ENCODE measurements around the gene FAM53B.

Gene FAM53B

DNA sequence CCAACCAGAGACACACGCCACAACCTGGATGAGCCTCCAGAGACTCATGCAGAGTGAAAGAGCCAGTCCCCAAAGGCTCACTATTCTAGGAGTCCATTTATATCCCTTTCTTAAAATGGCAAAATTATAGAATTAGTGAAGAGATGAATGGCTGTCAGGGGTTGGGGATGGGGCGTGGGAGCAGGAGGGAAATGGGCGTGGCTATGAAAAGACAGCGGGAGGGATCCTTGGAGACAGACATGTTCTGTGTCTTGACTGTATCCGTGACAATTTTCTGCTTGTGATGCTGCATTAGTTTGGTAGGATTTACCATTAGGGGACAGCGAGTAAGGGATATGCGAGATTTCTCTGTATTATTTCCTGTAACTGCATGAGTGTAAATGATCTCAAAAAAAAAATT is 33.0 kb downstream of the FAM53B start:
- peak overlapping the region; percentile 62 for H3K4me2 ChIP-seq
- H3K9me3 ChIP-seq, result no peaks in the 10 kb centered on the region
- peaks cover 99% of the 10 kb centered on the region for H3K4me1 ChIP-seq
- H4K20me1 ChIP-seq, result peaks cover 100% of the 10 kb centered on the region
- H3K27me3 ChIP-seq, result no peaks in the 10 kb centered on the region
- H3K4me3 ChIP-seq, result no peak overlapping the region
- no peak for TF ChIP-seq Cebpa-rat (IDR thresholded peaks at IDR 0.05)
- H3K9ac ChIP-seq, result no peak overlapping the region
- peaks cover 19% of the 10 kb centered on the region for H3K36me3 ChIP-seq
- H3K27ac ChIP-seq, result no peak overlapping the region

DNA sequence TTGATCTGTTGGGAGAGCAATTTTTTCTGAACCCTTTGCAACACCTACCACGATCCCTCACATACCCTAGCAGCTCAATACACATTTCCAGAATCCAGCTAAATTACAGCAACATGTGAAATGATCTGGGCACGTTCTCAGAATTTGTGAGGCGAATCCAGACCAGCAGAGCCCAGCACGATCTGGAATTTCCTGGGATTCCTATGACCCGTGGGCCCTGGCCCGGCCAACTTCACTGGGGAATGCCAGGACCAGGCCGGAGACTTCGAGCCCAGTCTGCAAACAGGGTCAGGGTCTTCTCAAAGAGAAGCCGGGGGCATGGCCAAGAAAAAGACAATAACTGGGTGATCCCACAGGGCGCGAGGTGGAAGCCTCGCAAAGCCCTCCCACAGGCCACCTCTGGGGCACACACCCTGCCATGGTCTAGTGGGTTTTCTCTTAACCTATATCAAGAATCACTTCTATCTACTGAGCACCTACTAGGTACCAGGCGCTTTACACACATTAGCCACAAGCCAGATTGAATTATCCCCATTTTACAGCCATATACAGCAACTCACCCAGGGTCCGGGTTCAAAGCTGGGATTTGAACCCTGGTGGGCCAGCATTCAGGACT is 33.8 kb downstream of the FAM53B start:
- Histone ChIP-seq H3K4me1 (peaks cover 99% of the 10 kb centered on the region), H3K36me3 (peaks cover 26% of the 10 kb centered on the region), H3K4me3 (no peak overlapping the region), H3K9ac (no peak overlapping the region), H3K4me2 (peak overlapping the region; percentile 62), H3K27me3 (no peaks in the 10 kb centered on the region), H3K9me3 (no peaks in the 10 kb centered on the region), H3K27ac (peak overlapping the region; percentile 28; the same call in 1 of the 2 replicates), H4K20me1 (peaks cover 100% of the 10 kb centered on the region)
- no peak for TF ChIP-seq Cebpa-rat (IDR thresholded peaks at IDR 0.05)

DNA sequence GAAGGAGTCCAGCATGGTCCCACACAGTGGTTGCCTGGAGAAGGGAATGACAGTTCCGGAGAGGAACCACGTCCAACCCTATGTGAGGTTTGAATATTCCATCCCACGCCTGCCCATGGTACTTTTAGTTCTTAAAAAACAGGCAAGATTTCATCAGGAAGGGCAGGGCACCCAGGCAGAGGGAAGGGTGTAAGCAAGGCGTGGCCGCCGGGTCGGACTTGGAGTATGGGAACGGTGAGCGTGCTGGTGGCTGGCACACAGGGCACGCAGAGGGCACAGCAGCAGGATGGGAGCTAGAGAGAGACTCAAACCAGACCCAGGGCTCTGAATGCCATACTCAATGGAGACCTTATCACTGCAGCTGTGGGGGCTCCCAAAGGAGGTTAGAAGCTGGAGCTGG is 34.3 kb downstream of the FAM53B start:
- peaks cover 99% of the 10 kb centered on the region for H3K4me1 ChIP-seq
- peak overlapping the region; percentile 62 for H3K4me2 ChIP-seq
- no peak for TF ChIP-seq Cebpa-rat (IDR thresholded peaks at IDR 0.05)
- no peaks in the 10 kb centered on the region for H3K27me3 ChIP-seq
- peaks cover 31% of the 10 kb centered on the region for H3K36me3 ChIP-seq
- H3K4me3 ChIP-seq, result no peak overlapping the region
- H4K20me1 ChIP-seq, result peaks cover 100% of the 10 kb centered on the region
- no peaks in the 10 kb centered on the region for H3K9me3 ChIP-seq
- H3K9ac ChIP-seq, result no peak overlapping the region
- 0 out of 2 replicates have a peak overlapping the region, but pooled peaks have one; percentile 28 for H3K27ac ChIP-seq

DNA sequence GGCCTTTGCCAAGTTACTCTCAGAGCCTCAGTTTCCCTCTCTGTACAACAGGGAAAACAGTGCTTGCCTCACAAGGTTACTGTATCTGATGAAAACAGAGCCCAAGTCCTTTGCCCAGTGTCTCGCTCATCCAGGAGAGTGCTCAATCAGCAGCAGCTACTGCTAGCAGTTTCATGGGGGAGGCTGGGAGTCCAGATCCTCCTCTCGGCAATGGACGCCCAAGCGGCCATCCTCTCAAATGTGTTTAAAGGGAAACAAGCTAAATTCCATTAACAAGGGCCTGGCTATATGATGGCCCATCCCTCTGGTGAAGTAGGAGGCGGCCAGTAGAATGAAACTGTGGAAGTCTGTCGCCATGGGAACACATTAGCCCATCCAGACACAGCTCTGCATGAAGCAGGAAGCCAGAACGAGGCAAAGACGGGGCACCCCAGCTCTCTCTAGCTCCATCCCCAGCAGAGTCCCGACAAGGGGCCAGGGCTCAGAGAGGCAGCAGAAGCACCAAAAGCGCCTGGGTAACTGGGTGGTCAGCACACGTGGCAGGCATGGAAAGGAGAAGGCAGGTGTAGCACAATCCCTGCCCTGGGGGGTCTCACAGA is 35.2 kb downstream of the FAM53B start:
- peak overlapping the region; percentile 11; the same call in 1 of the 2 replicates for H3K9ac ChIP-seq
- H3K27me3 ChIP-seq, result no peaks in the 10 kb centered on the region
- no peak overlapping the region for H3K4me3 ChIP-seq
- no peaks in the 10 kb centered on the region for H3K9me3 ChIP-seq
- H3K4me2 ChIP-seq, result peak overlapping the region; percentile 62
- peaks cover 99% of the 10 kb centered on the region for H3K4me1 ChIP-seq
- H3K36me3 ChIP-seq, result peaks cover 40% of the 10 kb centered on the region
- peaks cover 100% of the 10 kb centered on the region for H4K20me1 ChIP-seq
- TF ChIP-seq Cebpa-rat (IDR thresholded peaks at IDR 0.05), result no peak
- H3K27ac ChIP-seq, result peak overlapping the region; percentile 37; the same call in 1 of the 2 replicates

DNA sequence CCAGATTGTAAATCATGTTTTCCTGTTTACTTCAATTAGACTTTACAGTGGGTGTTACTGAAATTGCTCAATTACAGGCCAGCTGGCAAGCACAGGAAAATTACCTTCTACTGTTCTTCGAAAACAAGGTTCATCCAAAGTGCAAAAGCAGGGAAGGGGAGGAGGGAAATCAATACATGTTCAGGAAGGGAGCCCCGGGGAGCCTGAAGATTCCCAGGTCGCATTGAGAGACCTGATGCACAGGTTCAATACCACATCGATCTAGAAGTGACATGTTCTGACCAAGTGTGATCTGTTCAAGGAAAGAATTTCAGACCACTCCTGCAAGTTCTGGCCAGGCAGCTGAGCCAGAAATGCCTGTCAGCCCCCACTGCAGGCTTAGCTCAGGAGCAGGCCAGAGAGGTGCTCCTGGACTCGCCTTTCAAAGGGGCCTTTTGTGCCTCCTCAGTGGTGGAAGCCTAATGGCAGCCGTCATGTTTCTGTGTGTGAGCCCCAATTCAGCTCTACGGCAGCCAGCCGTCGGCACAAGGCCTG is 35.9 kb downstream of the FAM53B start:
- H3K4me2 ChIP-seq, result peak overlapping the region; percentile 62; the same call in 1 of the 2 replicates
- no peak for TF ChIP-seq Cebpa-rat (IDR thresholded peaks at IDR 0.05)

DNA sequence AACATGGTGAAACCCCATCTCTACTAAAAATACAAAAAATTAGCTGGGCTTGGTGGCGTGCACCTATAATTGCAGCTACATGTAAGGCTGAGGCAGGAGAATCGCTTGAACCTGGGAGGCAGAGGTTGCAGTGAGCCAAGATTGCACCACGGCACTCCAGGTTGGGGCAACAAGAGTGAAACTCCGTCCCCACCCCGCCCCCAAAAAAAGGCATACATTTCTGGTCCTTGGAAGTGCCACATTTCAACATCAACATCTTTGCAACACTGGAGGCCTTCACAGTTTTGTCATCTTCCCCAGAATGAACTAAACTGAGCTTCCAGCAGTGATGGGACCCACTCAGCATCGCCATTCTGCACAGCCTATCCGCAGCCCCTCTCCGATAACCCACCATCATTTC is 36.6 kb downstream of the FAM53B start:
- Histone ChIP-seq H3K27ac (peak overlapping the region; percentile 27; the same call in 1 of the 2 replicates), H3K36me3 (peaks cover 54% of the 10 kb centered on the region), H3K9ac (no peak overlapping the region), H4K20me1 (peaks cover 100% of the 10 kb centered on the region), H3K27me3 (no peaks in the 10 kb centered on the region), H3K4me1 (peaks cover 99% of the 10 kb centered on the region), H3K4me2 (no peak overlapping the region), H3K4me3 (no peak overlapping the region), H3K9me3 (no peaks in the 10 kb centered on the region)
- TF ChIP-seq Cebpa-rat (IDR thresholded peaks at IDR 0.05), result no peak

More for the DNA sequence above, 35.9 kb downstream of the FAM53B start:
- Histone ChIP-seq H3K4me3 (no peak overlapping the region), H3K9ac (peak overlapping the region; percentile 11; the same call in 1 of the 2 replicates), H3K27me3 (no peaks in the 10 kb centered on the region), H4K20me1 (peaks cover 100% of the 10 kb centered on the region), H3K9me3 (no peaks in the 10 kb centered on the region), H3K27ac (peak overlapping the region; percentile 37; the same call in 1 of the 2 replicates), H3K4me1 (peaks cover 99% of the 10 kb centered on the region), H3K36me3 (peaks cover 47% of the 10 kb centered on the region)

DNA sequence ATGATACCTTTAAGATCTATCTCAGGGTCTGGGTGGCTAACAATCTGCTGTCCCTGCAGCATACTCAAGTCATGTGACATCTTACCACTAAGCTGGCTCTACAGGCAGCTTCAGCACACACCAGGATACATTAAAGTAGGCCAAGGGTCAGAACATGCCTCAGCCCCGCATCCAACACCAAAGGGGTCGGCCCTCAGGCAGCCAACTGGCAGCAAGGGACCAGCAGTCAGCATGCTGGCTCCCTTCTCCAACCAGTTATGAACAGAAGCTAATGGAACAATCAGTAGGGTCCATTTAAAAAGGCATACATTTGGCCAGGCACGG is 37.1 kb downstream of the FAM53B start:
- Histone ChIP-seq H3K4me2 (peak overlapping the region; percentile 90; the same call in 1 of the 2 replicates), H3K9ac (no peak overlapping the region), H3K4me1 (peaks cover 100% of the 10 kb centered on the region), H3K27me3 (no peaks in the 10 kb centered on the region), H4K20me1 (peaks cover 99% of the 10 kb centered on the region), H3K27ac (peak overlapping the region; percentile 27; the same call in 1 of the 2 replicates), H3K36me3 (peaks cover 57% of the 10 kb centered on the region), H3K9me3 (no peaks in the 10 kb centered on the region), H3K4me3 (no peak overlapping the region)
- no peak for TF ChIP-seq Cebpa-rat (IDR thresholded peaks at IDR 0.05)

DNA sequence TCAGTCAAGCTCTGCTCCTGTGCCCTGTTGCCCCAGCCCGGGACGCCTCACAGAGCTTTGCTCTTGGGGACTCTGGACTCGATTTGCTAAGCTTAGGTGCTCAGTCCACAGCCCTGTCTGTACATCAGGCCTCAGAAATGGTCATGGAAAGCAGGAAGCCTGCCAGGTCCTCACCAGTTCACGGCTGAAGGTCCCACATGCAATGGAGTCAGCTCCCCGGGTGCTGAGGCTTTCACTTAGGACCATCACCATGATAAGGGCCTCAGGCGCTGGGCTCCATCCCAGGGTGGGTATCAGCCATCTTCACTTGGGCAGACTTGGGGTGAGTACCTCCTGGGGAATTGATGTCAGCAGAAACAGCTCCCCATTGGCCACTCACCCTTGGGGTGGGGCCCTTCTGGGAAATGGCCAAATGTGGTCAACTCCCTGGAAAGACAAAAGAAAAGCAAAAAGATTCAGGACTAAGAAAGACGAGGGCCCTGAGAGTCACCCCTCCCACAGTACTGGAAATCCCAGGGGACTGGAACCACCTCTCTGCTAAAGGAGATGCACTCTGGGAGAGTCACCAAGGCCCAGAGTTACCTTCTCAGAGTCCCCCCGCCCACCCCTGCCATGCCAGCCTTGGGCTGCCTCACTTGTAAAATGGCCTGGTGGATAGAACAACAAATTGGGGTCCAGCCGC is 37.6 kb downstream of the FAM53B start:
- H3K9ac ChIP-seq, result peak overlapping the region; percentile 67; the same call in 1 of the 2 replicates
- TF ChIP-seq Cebpa-rat (IDR thresholded peaks at IDR 0.05), result no peak
- peak overlapping the region; percentile 86 for H3K27ac ChIP-seq
- peaks cover 94% of the 10 kb centered on the region for H4K20me1 ChIP-seq
- H3K9me3 ChIP-seq, result no peaks in the 10 kb centered on the region
- no peak overlapping the region for H3K4me3 ChIP-seq
- peaks cover 58% of the 10 kb centered on the region for H3K36me3 ChIP-seq
- H3K4me2 ChIP-seq, result peak overlapping the region; percentile 90
- peaks cover 100% of the 10 kb centered on the region for H3K4me1 ChIP-seq
- no peaks in the 10 kb centered on the region for H3K27me3 ChIP-seq

DNA sequence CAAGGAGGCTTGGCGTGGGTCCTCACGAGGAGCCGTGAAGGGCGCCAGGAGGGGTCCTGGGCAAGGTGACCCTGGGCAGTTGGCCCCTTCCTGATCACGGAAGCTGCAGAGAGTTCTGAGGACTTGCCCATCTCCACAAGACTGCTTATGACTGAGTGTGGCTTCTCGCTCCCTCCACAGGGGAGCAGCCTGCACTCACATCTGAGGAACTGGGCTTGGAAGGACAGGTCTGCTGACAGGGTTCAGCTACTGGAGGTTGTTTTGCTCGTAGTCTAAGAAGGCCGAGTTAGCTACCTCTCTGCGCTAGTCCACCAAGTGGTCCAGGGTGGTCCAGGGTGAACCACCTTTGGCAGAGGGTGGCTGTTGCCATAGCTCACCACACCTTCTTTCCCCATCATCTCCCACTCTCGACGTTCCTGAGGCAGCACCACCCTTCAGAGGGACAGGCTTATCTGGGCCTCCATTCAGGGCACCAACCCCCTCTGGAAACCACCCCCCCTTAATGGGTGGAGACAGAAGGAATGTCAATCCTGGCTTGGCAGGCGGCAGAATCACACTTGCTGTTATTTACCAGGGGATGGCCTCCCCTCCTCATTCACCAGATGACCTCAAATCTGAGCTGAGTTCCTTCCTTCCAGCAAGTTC is 38.2 kb downstream of the FAM53B start:
- peak overlapping the region; percentile 67 for H3K9ac ChIP-seq
- peaks cover 100% of the 10 kb centered on the region for H3K4me1 ChIP-seq
- no peaks in the 10 kb centered on the region for H3K27me3 ChIP-seq
- H3K4me3 ChIP-seq, result 0 out of 2 replicates have a peak overlapping the region, but pooled peaks have one; percentile 6
- H3K36me3 ChIP-seq, result peaks cover 65% of the 10 kb centered on the region
- H4K20me1 ChIP-seq, result peaks cover 94% of the 10 kb centered on the region
- TF ChIP-seq Cebpa-rat (IDR thresholded peaks at IDR 0.05), result no peak
- peak overlapping the region; percentile 86 for H3K27ac ChIP-seq
- H3K9me3 ChIP-seq, result no peaks in the 10 kb centered on the region
- peak overlapping the region; percentile 90 for H3K4me2 ChIP-seq
